ENCODE data around the gene RAB22A. TPM values are rescaled to one million over a fixed set of nuclear protein-coding genes. Genes with fewer than 3 reads are reported as not detected.

RAB22A gene
- total RNA-seq, 2 experiments from 2014 or later = 9.3 to 9.8 TPM

- CTCF ChIA-PET = no interaction called here
Observed at GRCh38 chr20:58378704-58379103, 69.2 kb downstream of the RAB22A start.

GRCh38 chr20:58381627-58382026 is 72.1 kb downstream of the RAB22A start:
- Mint-ChIP-seq H3K27me3 (ENCODE audit: low read depth) (peaks cover 16% of the 10 kb centered on the region), H3K36me3 (ENCODE audit: low read depth) (no peaks in the 10 kb centered on the region), H3K9me3 (peaks cover 9% of the 10 kb centered on the region), H3K4me1 (ENCODE audit: low read depth) (peaks cover 1% of the 10 kb centered on the region), H3K27ac (no peak overlapping the region), H3K4me3 (no peak overlapping the region)
- DNase-seq = no peak
- CTCF ChIA-PET = no interaction called here
- intact Hi-C loops (cut with micrococcal nuclease) = no loop called here

More at GRCh38 chr20:58378704-58379103, 69.2 kb downstream of the RAB22A start:
- no peak for DNase-seq
- Mint-ChIP-seq H3K4me3 (no peak overlapping the region), H3K4me1 (ENCODE audit: low read depth) (peaks cover 1% of the 10 kb centered on the region), H3K36me3 (ENCODE audit: low read depth) (no peaks in the 10 kb centered on the region), H3K27me3 (ENCODE audit: low read depth) (peaks cover 16% of the 10 kb centered on the region), H3K9me3 (peaks cover 9% of the 10 kb centered on the region), H3K27ac (no peak overlapping the region)
- intact Hi-C loops (cut with micrococcal nuclease) = no loop called here

- peaks cover 1% of the 10 kb centered on the region for H3K4me1 Mint-ChIP-seq (ENCODE audit: low read depth)
- no peak for DNase-seq
- intact Hi-C loops (cut with micrococcal nuclease) = no loop called here
- H3K36me3 Mint-ChIP-seq (ENCODE audit: low read depth) = no peaks in the 10 kb centered on the region
- H3K27me3 Mint-ChIP-seq (ENCODE audit: low read depth) = peaks cover 15% of the 10 kb centered on the region
- H3K27ac Mint-ChIP-seq = no peak overlapping the region
- no peak overlapping the region for H3K4me3 Mint-ChIP-seq
- peaks cover 9% of the 10 kb centered on the region for H3K9me3 Mint-ChIP-seq
- CTCF ChIA-PET = no interaction called here
Observed at GRCh38 chr20:58382096-58382495, 72.6 kb downstream of the RAB22A start.

GRCh38 chr20:58384821-58385220 is 75.3 kb downstream of the RAB22A start:
- no peak overlapping the region for H3K4me3 Mint-ChIP-seq
- H3K9me3 Mint-ChIP-seq = peaks cover 9% of the 10 kb centered on the region
- peaks cover 5% of the 10 kb centered on the region for H3K4me1 Mint-ChIP-seq (ENCODE audit: low read depth)
- H3K27me3 Mint-ChIP-seq (ENCODE audit: low read depth) = peaks cover 2% of the 10 kb centered on the region
- CTCF ChIA-PET = interaction anchor here (1.1 kb wide), 1 partner anchor 151 kb away, joined by 3 read pairs; no protein-coding TSS in a partner anchor
- no peak for DNase-seq
- H3K36me3 Mint-ChIP-seq (ENCODE audit: low read depth) = peaks cover 2% of the 10 kb centered on the region
- no peak overlapping the region for H3K27ac Mint-ChIP-seq
- intact Hi-C loops (cut with micrococcal nuclease) = loop anchor here (5.0 kb wide), 3 partner anchors 148 to 507 kb away; partner anchors contain the start of gene STX16

- no peak for DNase-seq
- H3K4me1 Mint-ChIP-seq (ENCODE audit: low read depth) = peaks cover 37% of the 10 kb centered on the region
- CTCF ChIA-PET = interaction anchor here (1.0 kb wide), 1 partner anchor 93 kb away, joined by 4 read pairs; no protein-coding TSS in a partner anchor
- intact Hi-C loops (cut with micrococcal nuclease) = loop anchor here (5.0 kb wide), 3 partner anchors 151 to 504 kb away; partner anchors contain the start of gene STX16
- H3K4me3 Mint-ChIP-seq = no peak overlapping the region
- H3K9me3 Mint-ChIP-seq = no peaks in the 10 kb centered on the region
- peaks cover 20% of the 10 kb centered on the region for H3K36me3 Mint-ChIP-seq (ENCODE audit: low read depth)
- H3K27me3 Mint-ChIP-seq (ENCODE audit: low read depth) = no peaks in the 10 kb centered on the region
- H3K27ac Mint-ChIP-seq = no peak overlapping the region
Observed at GRCh38 chr20:58388028-58388601, 78.6 kb downstream of the RAB22A start.

GRCh38 chr20:58388882-58389323 is 79.4 kb downstream of the RAB22A start, which contains the start of gene VAPB:
Gene VAPB, plus strand, starts transcription at chr20:58389229. Its CDS starts 231 bp downstream, at chr20:58389460.
- H3K4me3 Mint-ChIP-seq = peak within 1 kb of the TSS; percentile 96
- peak within 1 kb of the TSS; percentile 90 for H3K27ac Mint-ChIP-seq
- CTCF ChIA-PET = interaction anchor here (0.8 to 1.0 kb wide), 2 partner anchors 92 to 151 kb away, joined by 3 to 4 read pairs; no protein-coding TSS in a partner anchor
- H3K36me3 Mint-ChIP-seq (ENCODE audit: low read depth) = peaks cover 25% of the 10 kb centered on the region
- no peaks in the 10 kb centered on the region for H3K27me3 Mint-ChIP-seq (ENCODE audit: low read depth)
- H3K4me1 Mint-ChIP-seq (ENCODE audit: low read depth) = peaks cover 42% of the 10 kb centered on the region
- peak; percentile 96 for DNase-seq
- H3K9me3 Mint-ChIP-seq = no peaks in the 10 kb centered on the region
- intact Hi-C loops (cut with micrococcal nuclease) = loop anchor here (1.0 to 5.0 kb wide), 5 partner anchors 19 to 503 kb away; partner anchors contain the start of genes RAB22A and STX16

- CTCF ChIA-PET = interaction anchor here (0.8 to 1.0 kb wide), 2 partner anchors 92 to 152 kb away, joined by 3 to 4 read pairs; no protein-coding TSS in a partner anchor
- no peaks in the 10 kb centered on the region for H3K9me3 Mint-ChIP-seq
- peak overlapping the region; percentile 90 for H3K27ac Mint-ChIP-seq
- H3K27me3 Mint-ChIP-seq (ENCODE audit: low read depth) = no peaks in the 10 kb centered on the region
- intact Hi-C loops (cut with micrococcal nuclease) = loop anchor here (1.0 to 5.0 kb wide), 5 partner anchors 19 to 503 kb away; partner anchors contain the start of genes RAB22A and STX16
- peaks cover 46% of the 10 kb centered on the region for H3K4me1 Mint-ChIP-seq (ENCODE audit: low read depth)
- H3K36me3 Mint-ChIP-seq (ENCODE audit: low read depth) = peaks cover 28% of the 10 kb centered on the region
- H3K4me3 Mint-ChIP-seq = peak overlapping the region; percentile 96
- DNase-seq = peak; percentile 40
Observed at GRCh38 chr20:58389324-58389967, 79.9 kb downstream of the RAB22A start.

- no peaks in the 10 kb centered on the region for H3K27me3 Mint-ChIP-seq (ENCODE audit: low read depth)
- DNase-seq = no peak
- CTCF ChIA-PET = interaction anchor here (0.7 kb wide), 1 partner anchor 638 kb away, joined by 4 read pairs; no protein-coding TSS in a partner anchor
- intact Hi-C loops (cut with micrococcal nuclease) = loop anchor here (1.0 to 10.0 kb wide), 6 partner anchors 18 to 645 kb away; partner anchors contain the start of genes ATP5F1E, RAB22A and STX16
- peak overlapping the region; percentile 96 for H3K4me3 Mint-ChIP-seq
- no peaks in the 10 kb centered on the region for H3K9me3 Mint-ChIP-seq
- H3K4me1 Mint-ChIP-seq (ENCODE audit: low read depth) = peaks cover 51% of the 10 kb centered on the region
- H3K27ac Mint-ChIP-seq = peak overlapping the region; percentile 90
- peaks cover 28% of the 10 kb centered on the region for H3K36me3 Mint-ChIP-seq (ENCODE audit: low read depth)
Observed at GRCh38 chr20:58389968-58390658, 80.6 kb downstream of the RAB22A start.

- H3K4me1 Mint-ChIP-seq (ENCODE audit: low read depth) = peaks cover 57% of the 10 kb centered on the region
Observed at GRCh38 chr20:58390659-58391035, 81.1 kb downstream of the RAB22A start.

GRCh38 chr20:58392286-58392685 is 82.8 kb downstream of the RAB22A start:
- intact Hi-C loops (cut with micrococcal nuclease) = loop anchor here (10.0 kb wide), 1 partner anchor 643 kb away; the partner anchor contains the start of gene ATP5F1E
- Mint-ChIP-seq H3K9me3 (no peaks in the 10 kb centered on the region), H3K27me3 (ENCODE audit: low read depth) (no peaks in the 10 kb centered on the region), H3K4me1 (ENCODE audit: low read depth) (peaks cover 70% of the 10 kb centered on the region), H3K27ac (no peak overlapping the region), H3K4me3 (no peak overlapping the region), H3K36me3 (ENCODE audit: low read depth) (peaks cover 31% of the 10 kb centered on the region)
- DNase-seq = no peak
- CTCF ChIA-PET = interaction anchor here (1.1 kb wide), 1 partner anchor 10 kb away, joined by 3 read pairs; no protein-coding TSS in a partner anchor

More at GRCh38 chr20:58390659-58391035, 81.1 kb downstream of the RAB22A start:
- CTCF ChIA-PET = interaction anchor here (0.6 to 0.7 kb wide), 2 partner anchors 305 to 638 kb away, joined by 3 to 4 read pairs; no protein-coding TSS in a partner anchor
- intact Hi-C loops (cut with micrococcal nuclease) = loop anchor here (10.0 kb wide), 1 partner anchor 644 kb away; the partner anchor contains the start of gene ATP5F1E
- H3K27ac Mint-ChIP-seq = peak overlapping the region; percentile 90
- H3K36me3 Mint-ChIP-seq (ENCODE audit: low read depth) = peaks cover 29% of the 10 kb centered on the region
- no peak for DNase-seq
- H3K9me3 Mint-ChIP-seq = no peaks in the 10 kb centered on the region
- peak overlapping the region; percentile 96 for H3K4me3 Mint-ChIP-seq
- H3K27me3 Mint-ChIP-seq (ENCODE audit: low read depth) = no peaks in the 10 kb centered on the region

GRCh38 chr20:58393299-58393698 is 83.8 kb downstream of the RAB22A start:
- peaks cover 31% of the 10 kb centered on the region for H3K36me3 Mint-ChIP-seq (ENCODE audit: low read depth)
- H3K4me3 Mint-ChIP-seq = no peak overlapping the region
- H3K9me3 Mint-ChIP-seq = no peaks in the 10 kb centered on the region
- H3K27ac Mint-ChIP-seq = no peak overlapping the region
- no peaks in the 10 kb centered on the region for H3K27me3 Mint-ChIP-seq (ENCODE audit: low read depth)
- H3K4me1 Mint-ChIP-seq (ENCODE audit: low read depth) = peaks cover 76% of the 10 kb centered on the region
- DNase-seq = no peak
- CTCF ChIA-PET = no interaction called here
- intact Hi-C loops (cut with micrococcal nuclease) = loop anchor here (10.0 kb wide), 1 partner anchor 642 kb away; the partner anchor contains the start of gene ATP5F1E

All from activated naive CD4-positive, alpha-beta T cell treated with anti-CD3 and anti-CD28 coated beads for 36 hours (primary cell).